ENCODE measurements around the gene TH. TPM values are rescaled to one million over a fixed set of nuclear protein-coding genes. Genes with fewer than 3 reads are reported as not detected.

TH gene
- total RNA-seq, 2 experiments from 2014 or later: not detected

DNA sequence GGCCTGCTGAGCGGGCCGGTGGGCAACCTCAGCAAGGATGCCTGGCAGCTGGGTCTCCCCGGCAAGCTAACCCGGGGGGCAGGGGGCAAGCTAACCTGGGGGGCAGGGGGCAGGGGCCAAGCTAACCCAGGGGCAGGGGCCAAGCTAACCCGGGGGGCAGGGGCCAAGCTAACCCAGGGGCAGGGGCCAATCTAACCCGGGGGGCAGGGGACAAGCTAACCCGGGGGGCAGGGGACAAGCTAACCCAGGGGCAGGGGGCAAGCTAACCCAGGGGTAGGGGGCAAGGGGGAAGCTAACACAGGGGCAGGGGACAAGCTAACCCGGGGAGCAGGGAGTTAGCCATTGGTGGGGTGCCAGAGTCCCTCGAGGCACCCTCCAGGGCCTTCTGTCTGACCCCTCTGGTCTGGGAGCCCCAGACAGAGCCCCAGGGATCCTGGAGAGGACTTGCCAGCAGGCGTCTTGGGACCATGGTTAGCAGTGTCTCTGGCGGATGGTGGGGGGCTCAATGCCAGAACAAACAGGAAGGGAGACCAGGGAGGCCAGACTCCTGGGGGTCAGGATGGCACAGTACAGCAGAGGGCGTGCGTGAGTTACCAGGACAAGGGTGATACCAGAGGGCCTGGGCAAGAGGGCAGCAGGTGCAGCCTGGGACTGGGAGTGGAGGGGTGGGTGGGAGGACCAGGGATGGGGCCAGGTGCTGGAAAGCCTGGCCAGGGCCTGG is 48.5 kb downstream of the TH start:
- ATAC-seq: no peak
- Mint-ChIP-seq H3K27ac (no peak overlapping the region), H3K27me3 (ENCODE audit: low read depth) (peaks cover 7% of the 10 kb centered on the region), H3K9me3 (ENCODE audit: insufficient read depth) (no peaks in the 10 kb centered on the region), H3K4me3 (no peak overlapping the region), H3K36me3 (ENCODE audit: low read depth) (no peaks in the 10 kb centered on the region), H3K4me1 (ENCODE audit: low read depth) (no peaks in the 10 kb centered on the region)
- DNase-seq: no peak
- CTCF ChIA-PET: no interaction called here
- POLR2A ChIA-PET: no interaction called here

DNA sequence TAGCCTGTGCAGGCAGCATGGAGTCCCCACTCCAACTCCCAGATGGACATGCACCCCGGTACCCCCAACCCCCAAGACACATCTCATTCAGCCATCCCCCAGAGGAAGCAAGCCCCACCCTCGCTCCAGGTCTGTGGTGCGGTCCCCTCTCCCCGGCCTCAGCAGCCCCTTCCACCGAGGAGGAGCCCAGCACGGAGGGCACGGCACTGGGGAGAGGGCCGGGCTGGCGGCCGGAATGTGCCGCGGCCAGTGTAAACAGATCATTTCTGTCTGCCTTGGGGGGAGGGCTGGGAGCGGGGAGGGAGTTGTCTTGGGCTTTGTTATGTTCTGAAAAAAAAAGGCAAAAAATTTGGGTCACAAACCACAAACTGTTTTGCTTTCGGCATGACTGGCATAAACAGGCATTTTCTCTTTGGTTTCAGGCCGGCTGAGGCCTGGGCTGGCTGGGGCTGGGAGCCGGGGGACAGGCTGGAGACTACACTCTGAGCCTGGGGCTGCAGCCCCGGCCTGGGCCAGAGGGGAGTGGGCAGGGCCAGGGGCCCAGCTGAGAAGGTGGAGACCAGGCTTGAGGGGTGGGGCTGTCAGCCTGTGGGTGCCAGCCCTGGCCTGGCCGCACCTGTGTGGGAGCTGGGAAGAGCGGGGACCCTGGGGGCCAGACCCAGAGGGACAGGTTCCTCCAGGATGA is 49.3 kb downstream of the TH start:
- DNase-seq: no peak
- H3K27ac Mint-ChIP-seq: no peak overlapping the region
- no peaks in the 10 kb centered on the region for H3K36me3 Mint-ChIP-seq (ENCODE audit: low read depth)
- H3K27me3 Mint-ChIP-seq (ENCODE audit: low read depth): peaks cover 9% of the 10 kb centered on the region
- no peak overlapping the region for H3K4me3 Mint-ChIP-seq
- CTCF ChIA-PET: no interaction called here
- no peak for ATAC-seq
- H3K9me3 Mint-ChIP-seq (ENCODE audit: insufficient read depth): no peaks in the 10 kb centered on the region
- POLR2A ChIA-PET: no interaction called here
- no peaks in the 10 kb centered on the region for H3K4me1 Mint-ChIP-seq (ENCODE audit: low read depth)

DNA sequence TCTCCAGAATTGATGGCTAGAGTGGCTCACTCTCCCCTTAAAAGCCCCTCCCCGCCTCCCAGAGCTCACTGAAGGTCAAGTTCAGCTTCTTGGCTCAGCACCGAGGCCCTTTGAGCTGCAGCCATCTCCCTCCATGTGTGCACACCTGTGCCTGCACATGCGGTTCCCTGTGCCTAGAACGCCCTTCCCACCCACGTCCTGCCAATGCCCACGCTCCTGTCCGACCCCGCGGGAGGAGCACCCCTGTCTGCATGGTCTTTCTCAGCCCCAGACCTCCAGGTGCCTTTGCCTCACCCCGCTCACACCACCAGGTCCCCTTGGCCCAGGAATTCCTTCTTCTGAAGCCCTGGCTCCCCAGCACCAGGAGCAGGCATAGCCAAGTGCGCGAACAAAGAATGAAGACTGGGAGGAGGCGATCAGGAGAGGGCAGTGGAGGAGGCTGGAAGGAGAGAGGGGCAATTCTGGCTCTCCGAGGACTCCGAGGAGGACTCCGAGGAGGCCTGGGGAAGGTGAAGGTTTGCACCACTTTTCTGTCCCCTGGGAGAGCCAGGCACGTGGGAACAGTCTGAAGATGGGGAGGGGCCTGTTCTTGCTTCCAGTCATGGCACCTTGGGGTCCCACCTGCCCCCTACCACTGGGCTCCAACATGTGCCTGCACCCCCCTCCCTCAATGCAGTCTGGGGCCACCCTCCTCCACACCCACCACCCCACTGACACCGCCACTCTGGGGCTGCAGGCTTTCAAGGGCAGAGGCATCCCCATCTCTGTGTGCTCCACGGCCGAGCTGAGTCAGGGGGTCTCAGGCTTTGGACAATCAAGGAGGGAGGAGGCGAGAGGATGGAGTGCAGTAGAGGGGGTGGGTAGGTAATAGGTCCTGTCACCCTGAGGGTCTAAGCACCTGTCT is 50.1 kb downstream of the TH start:
- peaks cover 10% of the 10 kb centered on the region for H3K27me3 Mint-ChIP-seq (ENCODE audit: low read depth)
- no peaks in the 10 kb centered on the region for H3K4me1 Mint-ChIP-seq (ENCODE audit: low read depth)
- H3K4me3 Mint-ChIP-seq: no peak overlapping the region
- H3K27ac Mint-ChIP-seq: no peak overlapping the region
- DNase-seq: no peak
- POLR2A ChIA-PET: no interaction called here
- H3K36me3 Mint-ChIP-seq (ENCODE audit: low read depth): no peaks in the 10 kb centered on the region
- ATAC-seq: no peak
- CTCF ChIA-PET: no interaction called here
- H3K9me3 Mint-ChIP-seq (ENCODE audit: insufficient read depth): no peaks in the 10 kb centered on the region

DNA sequence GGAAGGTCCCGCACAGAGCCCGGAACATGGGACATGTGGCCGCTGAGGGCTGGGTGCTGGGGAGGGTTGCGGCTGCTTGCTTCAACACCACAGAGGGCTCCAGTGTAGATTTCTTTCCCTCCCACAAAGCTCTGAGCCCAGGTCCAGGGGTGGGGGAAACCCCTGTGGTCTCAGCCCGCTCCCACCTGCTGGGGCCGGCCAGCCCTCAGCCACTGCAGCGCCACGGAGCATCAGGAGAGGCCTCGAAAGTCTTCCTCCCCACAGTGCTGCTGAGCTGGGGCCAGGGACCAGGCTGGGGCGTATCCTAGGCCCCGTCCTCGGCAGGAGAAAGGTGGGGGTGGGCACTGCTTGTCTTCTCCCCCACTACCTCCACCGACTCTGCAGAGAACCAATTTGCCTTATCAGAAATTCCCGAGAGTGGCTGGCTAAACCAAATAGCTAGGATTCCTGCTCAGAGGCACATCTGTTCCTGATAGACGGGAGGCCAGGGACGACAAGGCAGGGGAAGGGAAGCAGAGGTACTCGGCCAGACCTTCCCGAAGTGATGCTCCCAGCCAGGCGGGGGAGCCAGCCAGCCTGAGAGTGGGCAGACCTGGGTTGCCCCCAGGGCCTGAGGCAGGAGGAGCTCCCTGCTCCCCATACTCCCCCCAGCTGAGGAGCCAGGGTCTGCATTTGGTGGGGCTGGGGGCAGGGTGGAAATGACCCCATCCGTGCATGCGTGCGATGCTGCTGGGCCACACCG is 51.1 kb downstream of the TH start:
- POLR2A ChIA-PET: no interaction called here
- H3K27me3 Mint-ChIP-seq (ENCODE audit: low read depth): peaks cover 13% of the 10 kb centered on the region
- no peak overlapping the region for H3K27ac Mint-ChIP-seq
- H3K4me1 Mint-ChIP-seq (ENCODE audit: low read depth): no peaks in the 10 kb centered on the region
- no peaks in the 10 kb centered on the region for H3K9me3 Mint-ChIP-seq (ENCODE audit: insufficient read depth)
- CTCF ChIA-PET: interaction anchor here (0.5 kb wide), 1 partner anchor 735 kb away, joined by 3 read pairs; no protein-coding TSS in a partner anchor
- no peak for DNase-seq
- ATAC-seq: no peak
- no peak overlapping the region for H3K4me3 Mint-ChIP-seq
- H3K36me3 Mint-ChIP-seq (ENCODE audit: low read depth): no peaks in the 10 kb centered on the region

DNA sequence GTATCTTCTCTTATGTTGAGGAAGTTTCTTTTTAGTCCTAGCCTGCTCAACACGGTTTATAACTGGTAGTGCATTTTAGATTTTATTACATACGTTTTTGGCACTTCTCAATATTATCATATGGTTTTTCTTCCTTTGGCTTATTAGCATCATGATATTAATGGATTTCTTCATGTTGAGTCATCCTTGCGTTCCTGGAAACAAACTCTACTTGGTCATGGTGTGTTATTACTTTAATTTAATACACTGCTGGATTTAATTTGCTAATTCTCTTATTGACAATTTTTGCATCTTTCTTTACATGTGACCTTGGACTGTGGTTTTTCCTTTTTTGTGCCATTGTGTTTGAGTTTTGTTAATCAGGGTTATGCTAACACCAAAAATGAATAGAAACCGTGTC is 52.9 kb downstream of the TH start:
- ChIA-PET CTCF (no interaction called here), POLR2A (no interaction called here)
- H3K4me3 Mint-ChIP-seq: no peak overlapping the region
- ATAC-seq: no peak
- no peaks in the 10 kb centered on the region for H3K4me1 Mint-ChIP-seq (ENCODE audit: low read depth)
- no peaks in the 10 kb centered on the region for H3K9me3 Mint-ChIP-seq (ENCODE audit: insufficient read depth)
- DNase-seq: no peak
- no peaks in the 10 kb centered on the region for H3K36me3 Mint-ChIP-seq (ENCODE audit: low read depth)
- no peak overlapping the region for H3K27ac Mint-ChIP-seq
- H3K27me3 Mint-ChIP-seq (ENCODE audit: low read depth): peaks cover 13% of the 10 kb centered on the region

DNA sequence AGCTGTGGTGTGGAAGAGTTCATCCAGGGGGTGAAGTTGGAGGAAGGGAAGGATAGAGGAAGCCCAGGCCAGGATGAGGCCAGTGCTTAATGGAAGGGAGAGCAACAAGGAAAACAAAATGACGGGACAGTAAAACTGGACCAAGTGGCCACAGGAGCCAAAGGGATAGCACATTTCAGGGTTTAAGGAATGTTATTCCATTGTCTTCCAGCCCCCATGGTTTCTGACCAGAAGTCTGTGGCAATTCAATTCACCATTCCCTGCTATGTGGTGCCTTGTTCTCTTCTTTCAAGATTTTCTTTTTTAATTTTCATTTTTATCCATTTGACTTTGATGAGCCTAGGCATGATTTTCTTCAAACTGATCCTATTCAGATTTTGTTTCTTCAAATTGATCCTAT is 54.9 kb downstream of the TH start:
- H3K4me1 Mint-ChIP-seq (ENCODE audit: low read depth): no peaks in the 10 kb centered on the region
- CTCF ChIA-PET: no interaction called here
- H3K27ac Mint-ChIP-seq: no peak overlapping the region
- peaks cover 13% of the 10 kb centered on the region for H3K27me3 Mint-ChIP-seq (ENCODE audit: low read depth)
- no peak for DNase-seq
- POLR2A ChIA-PET: no interaction called here
- no peak for ATAC-seq
- H3K9me3 Mint-ChIP-seq (ENCODE audit: insufficient read depth): no peaks in the 10 kb centered on the region
- H3K4me3 Mint-ChIP-seq: no peak overlapping the region
- H3K36me3 Mint-ChIP-seq (ENCODE audit: low read depth): no peaks in the 10 kb centered on the region

DNA sequence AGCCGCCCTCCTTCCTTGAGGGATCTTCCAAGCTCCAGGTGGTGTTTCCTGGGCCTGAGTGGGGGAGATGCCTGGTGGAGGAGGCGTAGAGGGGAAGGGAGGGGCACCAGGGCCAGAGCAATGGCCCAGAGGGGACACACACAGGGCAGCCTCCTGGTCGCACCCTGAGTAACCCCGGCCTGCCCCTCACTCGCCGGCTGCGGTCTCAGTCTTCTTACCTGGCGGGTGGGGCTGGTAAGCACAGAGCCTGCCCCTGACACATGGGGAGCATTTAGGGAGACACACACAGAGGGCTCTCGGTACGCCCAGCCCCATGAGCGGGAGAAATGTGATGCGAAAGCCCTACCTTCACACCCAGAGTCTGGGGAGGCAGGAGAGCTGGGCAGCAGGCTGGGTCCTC is 56.3 kb downstream of the TH start:
- H3K9me3 Mint-ChIP-seq (ENCODE audit: insufficient read depth): no peaks in the 10 kb centered on the region

DNA sequence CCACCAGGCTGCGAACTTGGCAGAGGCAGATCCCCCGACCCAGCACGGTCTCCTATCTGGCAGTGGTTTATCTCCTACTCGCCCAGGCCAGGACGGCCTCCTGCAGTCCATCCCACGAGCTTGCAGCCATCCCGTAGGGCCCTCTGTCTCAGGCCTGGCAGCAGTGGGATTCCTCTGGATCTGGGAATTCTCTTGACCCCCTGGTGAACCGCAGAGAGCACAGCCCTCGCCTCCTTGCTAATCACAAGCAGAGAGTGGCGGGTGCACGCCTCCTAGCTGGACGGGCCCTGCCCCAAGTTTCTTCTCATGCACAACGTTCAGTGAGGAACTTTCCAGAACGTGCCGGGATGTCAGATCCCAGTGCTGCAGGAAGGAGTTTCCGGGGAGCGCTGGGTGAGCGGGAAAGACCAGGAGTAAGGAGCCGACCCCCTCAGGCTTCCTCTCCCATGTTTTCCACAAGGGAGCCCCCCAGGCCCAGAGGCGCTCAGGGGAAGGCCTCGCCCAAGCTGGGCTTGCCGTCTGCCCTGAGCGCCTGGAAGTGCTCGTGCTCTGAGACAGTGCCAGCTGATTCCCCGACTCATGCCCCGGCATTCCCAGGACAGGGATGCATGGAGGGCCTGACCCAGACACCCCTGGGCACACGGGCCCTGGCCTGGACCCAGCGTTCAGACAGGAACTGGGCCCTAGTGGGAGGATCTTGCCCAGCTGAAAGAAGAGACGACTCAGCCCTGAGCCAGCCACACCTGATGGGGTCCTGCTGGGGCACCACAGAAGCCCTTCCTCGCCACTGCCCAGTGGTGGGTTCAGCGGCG is 57.0 kb downstream of the TH start:
- H3K36me3 Mint-ChIP-seq (ENCODE audit: low read depth): no peaks in the 10 kb centered on the region
- no peak overlapping the region for H3K4me3 Mint-ChIP-seq
- ChIA-PET POLR2A (no interaction called here), CTCF (no interaction called here)
- H3K27ac Mint-ChIP-seq: no peak overlapping the region
- H3K9me3 Mint-ChIP-seq (ENCODE audit: insufficient read depth): no peaks in the 10 kb centered on the region
- ATAC-seq (no peak), DNase-seq (no peak)
- no peaks in the 10 kb centered on the region for H3K4me1 Mint-ChIP-seq (ENCODE audit: low read depth)
- peaks cover 18% of the 10 kb centered on the region for H3K27me3 Mint-ChIP-seq (ENCODE audit: low read depth)

More for the DNA sequence above, 56.3 kb downstream of the TH start:
- no peak for ATAC-seq
- ChIA-PET CTCF (no interaction called here), POLR2A (no interaction called here)
- H3K27me3 Mint-ChIP-seq (ENCODE audit: low read depth): peaks cover 16% of the 10 kb centered on the region
- no peak for DNase-seq
- H3K36me3 Mint-ChIP-seq (ENCODE audit: low read depth): no peaks in the 10 kb centered on the region
- H3K4me1 Mint-ChIP-seq (ENCODE audit: low read depth): no peaks in the 10 kb centered on the region
- H3K27ac Mint-ChIP-seq: no peak overlapping the region
- no peak overlapping the region for H3K4me3 Mint-ChIP-seq

Small RNAs within 50 kb of the gene (microRNA-seq; reads per million reads assigned to microRNA genes)
- not detected for gene MIR4686
- not detected for gene MIR483

Other genes with a start within 250 kb of the TH start
- 100 to 1,000 TPM; 109 to 110 TPM for gene MRPL23, start 224.5 kb downstream of the TH start, total RNA-seq
- not detected for gene H19, start 174.0 kb downstream of the TH start, total RNA-seq
- not detected for gene IGF2, start 32.4 kb downstream of the TH start, total RNA-seq
- gene INS, start 10.6 kb downstream of the TH start, total RNA-seq: not detected
- gene ASCL2, start 98.8 kb upstream of the TH start, total RNA-seq: under 1 TPM; 0.13 to 0.53 TPM
- 10 to 100 TPM; 37.1 to 43.2 TPM for gene C11orf21, start 130.1 kb upstream of the TH start, total RNA-seq
- gene TSPAN32, start 130.2 kb upstream of the TH start, total RNA-seq: 10 to 100 TPM; 39.7 to 47.0 TPM
- gene CD81, start 205.5 kb upstream of the TH start, total RNA-seq: 100 to 1,000 TPM; 142 to 145 TPM
- gene TSSC4, start 228.9 kb upstream of the TH start, total RNA-seq: 10 to 100 TPM; 45.3 to 49.4 TPM

All from activated CD8-positive, alpha-beta T cell treated with anti-CD3 and anti-CD28 coated beads, Interleukin-2, amount 10 ng/mL, durations not matched to agents 7 days and 5 days (primary cell).